Endothelial cell of umbilical vein (primary cell): ENCODE data around the gene MUC4. TPM values are rescaled to one million over a fixed set of nuclear protein-coding genes. Genes with fewer than 3 reads are reported as not detected.

Source experiments
- BruUV-seq: library from RNA; stranded (reverse); fragments of 400-500 nt; replicated peaks from 2 replicates; lab custom pipeline; 2021; lab: Mats Ljungman, UMichigan
- CTCF ChIA-PET: fragments of 300-600, 350-600 bp; sonication (Branson Sonifier 250); formaldehyde crosslinking; loops from one replicate; lab custom pipeline; 2021; ENCODE audit warnings: antibody characterized with exemption, inconsistent platforms; lab: Charles Lee
- POLR2A ChIA-PET: fragments of 300-600, 350-600 bp; sonication (Branson Sonifier 250); formaldehyde crosslinking; loops from one replicate; lab custom pipeline; 2021; ENCODE audit warnings: antibody characterized with exemption, inconsistent platforms; lab: Charles Lee
- DNase-seq: peaks from one replicate; pipeline ENCODE4 v3.0.0-alpha.2; 2011; ENCODE audit warnings: low read depth, low spot score
- FAIRE-seq: peaks from 2 replicates; lab custom pipeline; 2011; peaks lifted over from hg19 to GRCh38; lab: Jason Lieb, UNC
- H2AFZ ChIP-seq: 2 replicates; pipeline ENCODE4 v1.6.0; 2012; ENCODE audit warnings: low read depth, low read length, control low read depth, inconsistent platforms
- H3K27ac ChIP-seq: 2 replicates; pipeline ENCODE4 v1.5.1; 2011; ENCODE audit warnings: low read depth, mild to moderate bottlenecking, control low read depth, low read length, moderate library complexity; ENCODE audit not compliant: insufficient read depth
- H3K27me3 ChIP-seq, 2 experiments: 2 replicates each; pipeline versions ENCODE4 v1.6.0 to v1.6.1; 2011; ENCODE audit warnings: low read length in 2 of 2, mixed read lengths in 1 of 2; ENCODE audit not compliant: control insufficient read depth in 2 of 2, insufficient read depth in 2 of 2
- H3K36me3 ChIP-seq, 2 experiments: 2 replicates in 1 of 2; 3 replicates in 1 of 2; pipeline ENCODE4 v1.5.1; 2011; ENCODE audit warnings: low read length in 2 of 2, mild to moderate bottlenecking in 1 of 2, moderate library complexity in 1 of 2; ENCODE audit not compliant: control insufficient read depth in 2 of 2, insufficient read depth in 2 of 2; ENCODE audit errors: extremely low read depth in 1 of 2
- H3K4me1 ChIP-seq: 3 replicates; pipeline ENCODE4 v1.5.1; 2011; ENCODE audit warnings: mild to moderate bottlenecking, low read length; ENCODE audit not compliant: control insufficient read depth, insufficient read depth; ENCODE audit errors: extremely low read depth
- H3K4me2 ChIP-seq: 2 replicates; pipeline ENCODE4 v1.6.1; 2011; ENCODE audit warnings: low read length, control low read depth, mixed read lengths; ENCODE audit not compliant: insufficient read depth
- H3K4me3 ChIP-seq, 3 experiments: fragments of 200-600 bp in 1 of 3; sonication (generic), shearing (Covaris generic) in 1 of 3; replicated peaks in 1 of 3; 2 replicates each; pipeline ENCODE4 v1.5.1; 2011 to 2016; ENCODE audit warnings: control low read depth in 3 of 3, low read length in 3 of 3, mild to moderate bottlenecking in 2 of 3, inconsistent platforms in 1 of 3, low read depth in 1 of 3, moderate library complexity in 1 of 3; ENCODE audit not compliant: insufficient read depth in 1 of 3
- H3K79me2 ChIP-seq: 2 replicates; pipeline ENCODE4 v1.6.0; 2012; ENCODE audit warnings: low read length, inconsistent platforms; ENCODE audit not compliant: control insufficient read depth, insufficient read depth
- H3K9ac ChIP-seq: replicated peaks from 2 replicates; pipeline ENCODE3; 2011; ENCODE audit warnings: low read length, control low read depth; ENCODE audit not compliant: insufficient read depth; ENCODE audit errors: extremely low read depth
- H3K9me1 ChIP-seq: replicated peaks from 3 replicates; pipeline ENCODE4 v1.6.0; 2011; ENCODE audit warnings: mild to moderate bottlenecking, low read length; ENCODE audit not compliant: control insufficient read depth, insufficient read depth; ENCODE audit errors: extremely low read depth
- H3K9me3 ChIP-seq: replicated peaks from 2 replicates; pipeline ENCODE4 v1.5.1; 2012; ENCODE audit warnings: low read length, inconsistent platforms; ENCODE audit not compliant: control insufficient read depth, insufficient read depth
- H4K20me1 ChIP-seq: replicated peaks from 2 replicates; pipeline ENCODE3; 2011; ENCODE audit warnings: mild to moderate bottlenecking, low read length; ENCODE audit not compliant: control insufficient read depth, insufficient read depth; ENCODE audit errors: extremely low read depth
- EZH2 ChIP-seq: IDR thresholded peaks from 2 replicates; pipeline ENCODE4 v1.6.1; 2012; ENCODE audit warnings: borderline replicate concordance, low read depth, mild to moderate bottlenecking, moderate library complexity, low read length, inconsistent platforms; ENCODE audit not compliant: severe bottlenecking
- FOS ChIP-seq: IDR thresholded peaks from 2 replicates; pipeline ENCODE4 v1.6.1; 2011; ENCODE audit warnings: mild to moderate bottlenecking, low read length, moderate library complexity, borderline replicate concordance; ENCODE audit not compliant: insufficient read depth
- GATA2 ChIP-seq: IDR thresholded peaks from 2 replicates; pipeline ENCODE4 v1.7.0; 2011; ENCODE audit warnings: low read depth, mild to moderate bottlenecking, moderate library complexity, mixed read lengths, low read length; ENCODE audit not compliant: insufficient read length, insufficient read depth
- JUN ChIP-seq: IDR thresholded peaks from 2 replicates; pipeline ENCODE4 v1.6.1; 2011; ENCODE audit warnings: borderline replicate concordance, low read depth; ENCODE audit not compliant: insufficient read length, insufficient read depth
- MYC ChIP-seq: IDR thresholded peaks from one replicate; pipeline ENCODE4 v1.6.1; 2011; ENCODE audit warnings: mild to moderate bottlenecking, low read depth, low read length
- POLR2A ChIP-seq: IDR thresholded peaks from 2 replicates; pipeline ENCODE4 v1.6.1; 2012; ENCODE audit warnings: low read depth, mild to moderate bottlenecking, control low read depth, low read length
- POLR2AphosphoS5 ChIP-seq: IDR thresholded peaks from 2 replicates; pipeline ENCODE4 v1.6.1; 2012; ENCODE audit warnings: low read depth, mild to moderate bottlenecking, control low read depth, low read length, moderate library complexity; ENCODE audit not compliant: insufficient read depth
- dilution Hi-C: fragments of 300-500 bp; cut with MboI; formaldehyde crosslinking; loops from one replicate; pipeline ENCODE4 v1.15.0; 2019; ENCODE audit warnings: low sequenced_read_pairs; ENCODE audit not compliant: extremely low pct_ligation_motif_present
- intact Hi-C: fragments of 100-400 bp; cut with micrococcal nuclease; formaldehyde crosslinking; loops from one replicate; pipeline ENCODE4 v1.10.0; 2022
- polyA plus RNA-seq, 4 experiments: library from polyadenylated mRNA; depleted of rRNA in 3 of 4; stranded (reverse) in 3 of 4; unstranded in 1 of 4; fragments of >200 nt; gene quantifications; 2 replicates each; pipeline versions ENCODE4 v1.2.1 to v1.2.3, GENCODE V29; 2011 to 2012; ENCODE audit warnings: missing spikeins in 1 of 4
- total RNA-seq: library from RNA; stranded (reverse); gene quantifications from 2 replicates; pipeline ENCODE4 v1.2.3, GENCODE V29; 2021
- TF ChIP-seq, protein P1 (sequence below): IDR thresholded peaks from 2 replicates; pipeline ENCODE4 v1.6.1; 2011; ENCODE audit not compliant: insufficient read depth, insufficient read length
- TF ChIP-seq, protein P2 (sequence below), 2 donors: IDR thresholded peaks; 1 replicate in 1 of 2; 2 replicates in 1 of 2; pipeline ENCODE4 v1.5.1; 2011; ENCODE audit warnings: low read length in 2 of 2, mild to moderate bottlenecking in 2 of 2, moderate library complexity in 2 of 2, control low read depth in 1 of 2, inconsistent platforms in 1 of 2, low read depth in 1 of 2; ENCODE audit not compliant: insufficient read depth in 1 of 2; ENCODE audit errors: extremely low read depth in 1 of 2

The MUC4 gene
- total and polyA plus RNA-seq, 2 donors (not counting 3 experiments of a cell fraction or from before 2014, with no cell fraction given): 0.04 TPM; not detected in 1

- H2AFZ ChIP-seq: no peak overlapping the region
- no peaks in the 10 kb centered on the region for H3K4me1 ChIP-seq
- no TSS peak for BruUV-seq
- no peak overlapping the region for H3K9ac ChIP-seq
- dilution Hi-C loops (no loop called here), intact Hi-C loops (no loop called here)
- H3K27ac ChIP-seq: no peak overlapping the region
- H3K9me3 ChIP-seq: no peaks in the 10 kb centered on the region
- no peaks in the 10 kb centered on the region for H3K36me3 ChIP-seq
- ChIA-PET CTCF (interaction anchor here (0.7 to 1.2 kb wide), 2 partner anchors 9 to 13 kb away, joined by 6 to 7 read pairs; no protein-coding TSS in a partner anchor), POLR2A (no interaction called here)
- H3K27me3 ChIP-seq: no peaks in the 10 kb centered on the region
- DNase-seq (no peak), FAIRE-seq (no peak)
- H4K20me1 ChIP-seq: no peaks in the 10 kb centered on the region
- H3K4me3 ChIP-seq: no peak overlapping the region
- H3K9me1 ChIP-seq: no peaks in the 10 kb centered on the region
- H3K4me2 ChIP-seq: no peak overlapping the region
- H3K79me2 ChIP-seq: no peaks in the 10 kb centered on the region
- TF ChIP-seq, protein P1, sequence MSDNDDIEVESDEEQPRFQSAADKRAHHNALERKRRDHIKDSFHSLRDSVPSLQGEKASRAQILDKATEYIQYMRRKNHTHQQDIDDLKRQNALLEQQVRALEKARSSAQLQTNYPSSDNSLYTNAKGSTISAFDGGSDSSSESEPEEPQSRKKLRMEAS: no peak
- TF ChIP-seq POLR2A: no peak
- TF ChIP-seq FOS: no peak
- TF ChIP-seq, protein P2, sequence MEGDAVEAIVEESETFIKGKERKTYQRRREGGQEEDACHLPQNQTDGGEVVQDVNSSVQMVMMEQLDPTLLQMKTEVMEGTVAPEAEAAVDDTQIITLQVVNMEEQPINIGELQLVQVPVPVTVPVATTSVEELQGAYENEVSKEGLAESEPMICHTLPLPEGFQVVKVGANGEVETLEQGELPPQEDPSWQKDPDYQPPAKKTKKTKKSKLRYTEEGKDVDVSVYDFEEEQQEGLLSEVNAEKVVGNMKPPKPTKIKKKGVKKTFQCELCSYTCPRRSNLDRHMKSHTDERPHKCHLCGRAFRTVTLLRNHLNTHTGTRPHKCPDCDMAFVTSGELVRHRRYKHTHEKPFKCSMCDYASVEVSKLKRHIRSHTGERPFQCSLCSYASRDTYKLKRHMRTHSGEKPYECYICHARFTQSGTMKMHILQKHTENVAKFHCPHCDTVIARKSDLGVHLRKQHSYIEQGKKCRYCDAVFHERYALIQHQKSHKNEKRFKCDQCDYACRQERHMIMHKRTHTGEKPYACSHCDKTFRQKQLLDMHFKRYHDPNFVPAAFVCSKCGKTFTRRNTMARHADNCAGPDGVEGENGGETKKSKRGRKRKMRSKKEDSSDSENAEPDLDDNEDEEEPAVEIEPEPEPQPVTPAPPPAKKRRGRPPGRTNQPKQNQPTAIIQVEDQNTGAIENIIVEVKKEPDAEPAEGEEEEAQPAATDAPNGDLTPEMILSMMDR (IDR thresholded peaks at IDR 0.05; ENCODE audit: extremely low read depth in 1 of 2, insufficient read depth in 1 of 2, low read depth in 1 of 2, low read length in 2 of 2): no peak
- TF ChIP-seq EZH2: no peak
- TF ChIP-seq MYC: no peak
- TF ChIP-seq POLR2AphosphoS5: no peak
- TF ChIP-seq GATA2: no peak
- TF ChIP-seq JUN: no peak
Observed at GRCh38 chr3:195699860-195700259, 111.9 kb downstream of the MUC4 start.
